A549 (cell line): Measurements from ENCODE around the gene CEP83.

Experiments used
- CEBPB ChIP-seq, 2 experiments: fragments of >200 bp in 1 of 2; sonication (Bioruptor Twin) in 1 of 2; formaldehyde crosslinking in 1 of 2; IDR thresholded peaks; 2 replicates each; pipeline ENCODE4 v1.6.1; 2012 to 2016
- CTCF ChIP-seq: fragments of >200 bp; sonication (Bioruptor Twin); formaldehyde crosslinking; IDR thresholded peaks from 3 replicates; pipeline ENCODE4 v1.5.1; 2016
- ESRRA ChIP-seq: fragments of 150-350 bp; IDR thresholded peaks from 2 replicates; pipeline ENCODE4 v1.6.1; 2014; ENCODE audit warnings: mild to moderate bottlenecking, low read length, borderline replicate concordance
- JUNB ChIP-seq: fragments of >200 bp; sonication (Bioruptor Twin); formaldehyde crosslinking; IDR thresholded peaks from 2 replicates; pipeline ENCODE4 v1.6.1; 2016
- MAX ChIP-seq: IDR thresholded peaks from 2 replicates; pipeline ENCODE4 v1.6.1; 2012
- POLR2AphosphoS2 ChIP-seq: conservative IDR thresholded peaks from 2 replicates; pipeline ENCODE4 v1.6.1; 2012; ENCODE audit warnings: low read length, improper control_type of control experiment, inconsistent platforms
- RAD21 ChIP-seq, 2 experiments: fragments of >200 bp in 1 of 2; sonication (Bioruptor Twin) in 1 of 2; formaldehyde crosslinking in 1 of 2; IDR thresholded peaks in 1 of 2; conservative IDR thresholded peaks in 1 of 2; 2 replicates in 1 of 2; 3 replicates in 1 of 2; pipeline ENCODE4 v1.6.1; 2012 to 2018; ENCODE audit warnings: inconsistent platforms in 1 of 2
- USF2 ChIP-seq: fragments of 450-650 bp; IDR thresholded peaks from 2 replicates; pipeline ENCODE4 v1.6.1; 2014; ENCODE audit warnings: antibody characterized with exemption

GRCh38 chr12:94384030-94384429, 75.6 kb downstream of the CEP83 start:
- TF ChIP-seq CEBPB (IDR thresholded peaks at IDR 0.05) = no peak
- TF ChIP-seq JUNB = no peak
- no peak for TF ChIP-seq MAX
- TF ChIP-seq CTCF = no peak
- TF ChIP-seq USF2 = no peak
- TF ChIP-seq RAD21 (conservative IDR thresholded peaks at IDR 0.05 in 1 of 2, IDR thresholded peaks at IDR 0.05 in 1 of 2) = no peak
- TF ChIP-seq POLR2AphosphoS2 = no peak
- TF ChIP-seq ESRRA = no peak
